ENCODE results near the gene TBC1D22A.
A peak's percentile ranks its signal among the peaks of the same experiment; 100 is the strongest.

TBC1D22A gene

DNA sequence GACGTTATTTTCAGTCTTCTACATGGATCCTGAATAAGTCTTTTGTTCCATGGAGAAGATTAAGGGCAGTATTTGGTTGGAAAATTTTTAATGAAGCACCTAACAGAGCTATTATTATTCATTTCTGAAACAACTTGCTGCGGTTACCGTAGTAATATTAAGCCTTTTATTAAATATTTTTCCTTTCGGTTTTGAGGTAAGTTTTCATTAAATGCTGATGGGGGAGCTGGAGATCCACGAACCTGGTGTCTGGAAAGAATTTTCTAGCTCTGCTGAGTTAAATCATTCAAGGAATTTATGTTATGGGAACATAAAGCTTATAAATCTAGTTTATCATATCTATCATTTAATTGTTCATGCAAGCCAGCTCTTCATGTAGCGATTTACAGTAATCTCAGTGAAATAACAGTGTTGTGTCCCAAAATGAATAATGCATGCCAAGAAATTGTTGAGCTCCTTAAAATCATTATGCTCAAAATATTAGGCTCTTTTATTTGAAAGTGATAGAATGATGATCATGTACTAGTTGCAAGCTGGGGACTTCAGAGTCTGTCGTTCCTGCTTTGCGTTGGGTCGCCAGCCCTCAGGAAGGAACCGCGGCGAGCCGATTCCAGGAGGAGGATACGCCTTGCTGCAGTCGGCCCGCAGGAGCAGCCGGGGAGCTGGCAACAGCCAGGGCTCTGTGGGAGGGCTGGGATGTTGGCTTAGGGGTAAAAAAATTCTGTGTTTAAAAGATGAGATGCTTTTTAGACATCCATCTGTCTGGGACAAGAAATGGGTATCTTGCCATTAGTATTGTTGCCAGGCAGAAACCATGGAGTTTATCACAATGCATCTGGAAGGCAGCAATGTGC lies 83.1 kb downstream of the TBC1D22A start:
- Mint-ChIP-seq H3K36me3 (ENCODE audit: low read depth) (peaks cover 14% of the 10 kb centered on the region), H3K27ac (no peak overlapping the region), H3K4me3 (no peak overlapping the region), H3K27me3 (ENCODE audit: low read depth) (no peaks in the 10 kb centered on the region), H3K9me3 (no peaks in the 10 kb centered on the region), H3K4me1 (ENCODE audit: low read depth) (peaks cover 17% of the 10 kb centered on the region)

DNA sequence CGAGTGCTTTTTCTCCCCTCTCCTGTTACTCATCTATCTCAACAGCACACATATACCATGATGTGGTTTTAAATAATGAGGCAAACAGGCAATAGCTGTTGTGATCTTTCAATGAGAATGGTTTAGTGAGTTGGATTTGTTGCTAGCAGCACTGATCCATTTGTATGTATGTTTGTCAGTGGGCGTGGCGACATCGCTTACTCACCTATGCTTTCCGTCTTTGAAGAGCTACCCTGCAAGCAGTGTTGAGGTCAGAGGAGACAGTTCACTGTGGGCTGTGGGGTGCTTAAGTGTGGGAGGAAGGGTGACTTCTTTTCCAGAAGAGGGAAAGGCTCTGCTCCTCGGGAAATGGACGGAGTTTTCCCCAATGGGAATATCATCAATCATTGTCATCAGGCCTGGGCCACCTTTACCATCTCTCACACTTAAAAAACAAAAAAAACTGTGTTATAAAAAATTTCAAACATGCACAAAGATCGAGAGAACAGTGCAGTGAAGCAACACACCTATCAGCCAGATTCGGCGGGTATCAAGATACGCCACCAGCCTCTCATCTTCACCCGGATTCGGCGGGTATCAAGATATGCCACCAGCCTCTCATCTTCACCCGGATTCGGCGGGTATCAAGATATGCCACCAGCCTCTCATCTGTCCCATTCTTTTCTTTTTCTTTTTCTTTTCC lies 83.8 kb downstream of the TBC1D22A start:
- peak overlapping the region; percentile 16 for H3K27ac Mint-ChIP-seq
- no peak overlapping the region for H3K4me3 Mint-ChIP-seq
- no peaks in the 10 kb centered on the region for H3K27me3 Mint-ChIP-seq (ENCODE audit: low read depth)
- H3K9me3 Mint-ChIP-seq = no peaks in the 10 kb centered on the region
- peaks cover 17% of the 10 kb centered on the region for H3K4me1 Mint-ChIP-seq (ENCODE audit: low read depth)
- peaks cover 16% of the 10 kb centered on the region for H3K36me3 Mint-ChIP-seq (ENCODE audit: low read depth)

DNA sequence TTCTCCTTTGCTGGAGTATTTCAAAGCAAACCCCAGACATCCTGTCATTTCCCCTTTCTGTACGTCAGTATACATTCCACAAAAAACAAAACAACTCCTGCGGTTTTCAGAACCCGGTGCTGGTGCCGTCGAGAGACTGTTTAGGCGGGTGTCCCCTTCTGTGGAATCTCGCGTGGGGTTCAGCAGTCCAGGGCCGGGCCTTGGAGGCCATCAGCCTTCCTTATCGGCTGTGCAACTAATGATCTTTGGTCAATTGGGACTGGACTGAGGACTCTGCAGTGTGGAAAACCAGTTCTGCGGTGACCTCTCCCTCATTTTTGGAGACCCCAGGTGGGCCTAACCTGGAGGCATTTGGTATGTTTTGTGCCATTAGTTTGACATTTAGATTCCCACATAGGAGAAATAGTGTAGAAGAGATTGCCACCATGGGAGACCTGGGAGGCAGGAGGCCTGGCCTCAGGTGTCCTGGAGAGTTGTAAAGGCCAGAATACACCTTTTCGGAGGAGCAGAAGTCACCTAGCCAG lies 84.4 kb downstream of the TBC1D22A start:
- H3K36me3 Mint-ChIP-seq (ENCODE audit: low read depth) = peaks cover 16% of the 10 kb centered on the region
- no peak overlapping the region for H3K4me3 Mint-ChIP-seq
- peaks cover 17% of the 10 kb centered on the region for H3K4me1 Mint-ChIP-seq (ENCODE audit: low read depth)
- no peaks in the 10 kb centered on the region for H3K9me3 Mint-ChIP-seq
- H3K27me3 Mint-ChIP-seq (ENCODE audit: low read depth) = no peaks in the 10 kb centered on the region
- no peak overlapping the region for H3K27ac Mint-ChIP-seq

DNA sequence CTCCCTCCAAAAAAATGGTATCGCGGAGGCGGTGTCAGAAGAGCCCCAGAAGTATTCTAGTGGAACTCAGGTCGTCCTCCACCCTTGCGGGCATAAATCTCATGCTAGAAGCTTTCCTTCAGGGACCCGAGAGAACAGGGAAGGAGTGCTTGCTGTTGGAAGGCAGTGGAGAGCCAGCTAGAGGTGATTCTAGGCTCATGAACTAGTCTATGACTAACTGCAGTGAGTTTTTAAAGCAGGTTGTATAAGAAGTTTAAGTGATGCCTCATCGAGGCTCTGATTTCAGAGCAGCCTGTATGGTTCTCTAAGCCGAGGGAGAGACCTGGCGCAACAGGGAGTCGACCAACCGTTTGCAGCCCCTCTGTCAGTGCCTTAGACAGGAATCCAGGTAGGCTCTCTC lies 85.7 kb downstream of the TBC1D22A start:
- Mint-ChIP-seq H3K27ac (no peak overlapping the region), H3K4me3 (no peak overlapping the region), H3K36me3 (ENCODE audit: low read depth) (peaks cover 21% of the 10 kb centered on the region), H3K27me3 (ENCODE audit: low read depth) (no peaks in the 10 kb centered on the region), H3K9me3 (no peaks in the 10 kb centered on the region), H3K4me1 (ENCODE audit: low read depth) (peaks cover 13% of the 10 kb centered on the region)

DNA sequence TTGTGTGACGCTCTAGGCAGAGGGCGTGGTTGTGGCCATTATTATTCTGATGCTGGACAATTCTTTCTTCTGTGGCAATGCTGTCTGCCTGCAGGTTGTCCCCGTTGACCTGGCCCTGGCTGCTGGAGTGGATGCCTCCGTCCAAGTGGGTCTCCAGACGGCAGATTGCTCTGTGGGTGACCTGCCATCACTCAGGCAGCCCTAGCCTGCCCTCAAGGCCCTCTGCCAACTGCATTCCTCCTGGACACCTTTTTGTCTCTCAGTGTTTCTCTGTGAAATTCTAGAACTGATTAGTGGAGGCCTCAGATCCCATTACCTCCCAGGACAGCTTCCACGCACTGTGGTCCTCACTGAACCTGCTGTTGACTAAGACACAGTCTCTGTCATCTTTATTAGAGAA lies 86.7 kb downstream of the TBC1D22A start:
- H3K4me3 Mint-ChIP-seq = no peak overlapping the region
- H3K27ac Mint-ChIP-seq = no peak overlapping the region
- H3K36me3 Mint-ChIP-seq (ENCODE audit: low read depth) = peaks cover 21% of the 10 kb centered on the region

DNA sequence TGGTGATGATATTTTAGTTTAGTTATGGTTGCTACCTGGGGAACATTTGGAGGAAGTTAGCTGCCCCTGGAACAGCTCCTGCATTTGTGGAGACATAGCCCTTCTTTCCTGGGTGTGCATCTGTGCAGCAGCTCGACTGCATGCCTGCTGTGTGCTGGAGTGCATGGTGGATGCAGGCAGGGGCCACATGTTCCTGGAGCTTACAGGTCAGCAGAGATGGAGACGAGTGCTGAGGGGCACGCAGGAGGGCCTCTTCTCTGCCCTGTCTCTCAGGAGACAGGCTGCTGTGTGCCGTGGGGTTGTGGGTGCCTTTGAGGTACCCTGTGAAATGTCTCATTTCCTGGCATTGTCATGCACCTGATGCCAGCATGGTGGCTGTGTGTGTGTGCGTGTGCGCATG lies 87.5 kb downstream of the TBC1D22A start:
- Mint-ChIP-seq H3K4me3 (no peak overlapping the region), H3K27ac (no peak overlapping the region)

More for the DNA sequence above, 86.7 kb downstream of the TBC1D22A start:
- H3K9me3 Mint-ChIP-seq = no peaks in the 10 kb centered on the region
- no peaks in the 10 kb centered on the region for H3K27me3 Mint-ChIP-seq (ENCODE audit: low read depth)
- peaks cover 17% of the 10 kb centered on the region for H3K4me1 Mint-ChIP-seq (ENCODE audit: low read depth)

DNA sequence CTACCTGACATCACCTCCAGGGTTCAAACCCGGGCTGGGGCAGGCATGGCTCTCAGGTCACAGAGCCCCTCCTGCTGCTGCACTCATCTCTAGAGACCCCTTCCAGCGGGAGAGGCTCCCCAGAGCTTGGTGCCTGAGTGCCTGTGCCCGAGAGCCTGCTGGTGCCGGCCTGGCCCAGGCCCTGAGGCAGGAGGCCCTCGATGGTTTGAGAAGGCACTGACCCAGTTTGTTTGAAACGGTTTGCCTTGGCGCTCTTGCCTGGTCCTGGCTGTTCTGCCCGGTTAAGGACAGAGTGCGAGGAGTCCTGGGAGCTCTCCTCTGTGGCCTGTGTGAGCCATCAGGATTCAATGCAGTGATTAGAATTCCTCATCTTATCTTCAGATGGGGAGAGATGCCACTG lies 88.9 kb downstream of the TBC1D22A start:
- no peaks in the 10 kb centered on the region for H3K27me3 Mint-ChIP-seq (ENCODE audit: low read depth)
- peaks cover 13% of the 10 kb centered on the region for H3K4me1 Mint-ChIP-seq (ENCODE audit: low read depth)
- no peak overlapping the region for H3K4me3 Mint-ChIP-seq
- H3K9me3 Mint-ChIP-seq = no peaks in the 10 kb centered on the region
- H3K36me3 Mint-ChIP-seq (ENCODE audit: low read depth) = peaks cover 17% of the 10 kb centered on the region
- no peak overlapping the region for H3K27ac Mint-ChIP-seq

More for the DNA sequence above, 87.5 kb downstream of the TBC1D22A start:
- Mint-ChIP-seq H3K9me3 (no peaks in the 10 kb centered on the region), H3K36me3 (ENCODE audit: low read depth) (peaks cover 21% of the 10 kb centered on the region), H3K4me1 (ENCODE audit: low read depth) (peaks cover 17% of the 10 kb centered on the region), H3K27me3 (ENCODE audit: low read depth) (no peaks in the 10 kb centered on the region)

DNA sequence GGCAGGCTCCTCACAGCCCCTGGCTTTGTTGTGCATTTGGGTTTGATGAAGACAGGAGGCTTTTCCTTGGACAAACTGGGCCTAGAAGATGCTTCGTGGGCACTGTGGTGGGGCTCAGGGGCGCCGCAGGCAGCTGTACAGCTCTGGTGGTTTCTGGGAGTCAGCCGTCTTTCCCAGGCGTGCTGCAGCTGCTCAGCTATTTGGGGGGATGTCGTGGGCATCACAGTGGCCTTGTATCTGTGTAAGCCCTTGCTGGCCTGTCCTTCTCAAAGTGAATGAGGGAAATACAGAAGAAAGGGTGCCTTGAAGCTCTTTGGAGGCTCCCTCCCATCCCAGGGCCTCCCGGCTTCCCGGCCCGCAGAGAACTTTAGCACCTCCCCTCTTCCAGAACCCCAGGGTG lies 89.5 kb downstream of the TBC1D22A start:
- Mint-ChIP-seq H3K4me1 (ENCODE audit: low read depth) (peaks cover 9% of the 10 kb centered on the region), H3K9me3 (no peaks in the 10 kb centered on the region)

DNA sequence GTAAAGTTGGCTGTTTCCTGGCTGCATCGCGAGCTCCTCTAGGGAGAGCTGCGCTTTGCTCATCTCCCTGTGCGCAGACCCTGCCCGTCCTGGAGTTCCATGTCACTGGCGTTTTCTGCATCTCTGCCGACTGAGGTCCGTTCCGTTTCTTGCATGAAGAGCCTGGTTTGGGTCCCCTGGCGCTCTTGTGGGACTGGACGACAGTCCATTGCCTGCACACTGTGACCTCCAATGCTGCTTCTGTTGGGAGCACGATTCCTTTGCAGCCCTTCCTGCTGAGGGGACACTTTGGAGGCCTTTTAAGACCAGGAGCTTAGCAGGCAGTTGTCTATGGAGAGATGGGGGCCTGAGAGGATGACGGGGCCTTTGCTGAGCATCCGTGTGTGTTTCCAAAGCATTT lies 90.3 kb downstream of the TBC1D22A start:
- Mint-ChIP-seq H3K4me1 (ENCODE audit: low read depth) (peaks cover 4% of the 10 kb centered on the region), H3K27me3 (ENCODE audit: low read depth) (no peaks in the 10 kb centered on the region), H3K9me3 (no peaks in the 10 kb centered on the region), H3K36me3 (ENCODE audit: low read depth) (peaks cover 10% of the 10 kb centered on the region), H3K27ac (no peak overlapping the region), H3K4me3 (no peak overlapping the region)

More for the DNA sequence above, 89.5 kb downstream of the TBC1D22A start:
- no peak overlapping the region for H3K4me3 Mint-ChIP-seq
- H3K27me3 Mint-ChIP-seq (ENCODE audit: low read depth) = no peaks in the 10 kb centered on the region
- peaks cover 12% of the 10 kb centered on the region for H3K36me3 Mint-ChIP-seq (ENCODE audit: low read depth)
- H3K27ac Mint-ChIP-seq = no peak overlapping the region

DNA sequence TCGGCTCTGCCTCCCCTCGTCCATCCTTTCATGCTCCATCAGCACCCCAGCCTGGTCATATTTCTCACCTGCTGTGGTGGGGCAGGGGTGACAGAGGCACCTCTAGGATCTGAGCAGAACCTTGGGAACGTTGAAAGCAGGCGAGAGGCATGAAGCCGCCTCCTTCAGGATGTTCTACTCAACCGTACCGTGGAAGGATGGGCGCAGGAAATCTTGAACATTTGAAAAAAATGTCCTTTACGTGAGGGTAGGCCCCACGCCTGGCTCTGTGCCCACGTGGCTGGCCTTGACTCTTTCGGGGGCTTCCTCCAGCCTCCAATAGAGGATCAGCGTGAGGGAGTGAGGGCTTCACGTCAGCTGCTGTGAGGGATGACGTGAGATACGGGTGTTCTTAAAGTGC lies 90.7 kb downstream of the TBC1D22A start:
- Mint-ChIP-seq H3K27me3 (ENCODE audit: low read depth) (no peaks in the 10 kb centered on the region), H3K9me3 (peaks cover 2% of the 10 kb centered on the region), H3K4me1 (ENCODE audit: low read depth) (peaks cover 4% of the 10 kb centered on the region), H3K4me3 (no peak overlapping the region), H3K27ac (no peak overlapping the region), H3K36me3 (ENCODE audit: low read depth) (peaks cover 10% of the 10 kb centered on the region)

DNA sequence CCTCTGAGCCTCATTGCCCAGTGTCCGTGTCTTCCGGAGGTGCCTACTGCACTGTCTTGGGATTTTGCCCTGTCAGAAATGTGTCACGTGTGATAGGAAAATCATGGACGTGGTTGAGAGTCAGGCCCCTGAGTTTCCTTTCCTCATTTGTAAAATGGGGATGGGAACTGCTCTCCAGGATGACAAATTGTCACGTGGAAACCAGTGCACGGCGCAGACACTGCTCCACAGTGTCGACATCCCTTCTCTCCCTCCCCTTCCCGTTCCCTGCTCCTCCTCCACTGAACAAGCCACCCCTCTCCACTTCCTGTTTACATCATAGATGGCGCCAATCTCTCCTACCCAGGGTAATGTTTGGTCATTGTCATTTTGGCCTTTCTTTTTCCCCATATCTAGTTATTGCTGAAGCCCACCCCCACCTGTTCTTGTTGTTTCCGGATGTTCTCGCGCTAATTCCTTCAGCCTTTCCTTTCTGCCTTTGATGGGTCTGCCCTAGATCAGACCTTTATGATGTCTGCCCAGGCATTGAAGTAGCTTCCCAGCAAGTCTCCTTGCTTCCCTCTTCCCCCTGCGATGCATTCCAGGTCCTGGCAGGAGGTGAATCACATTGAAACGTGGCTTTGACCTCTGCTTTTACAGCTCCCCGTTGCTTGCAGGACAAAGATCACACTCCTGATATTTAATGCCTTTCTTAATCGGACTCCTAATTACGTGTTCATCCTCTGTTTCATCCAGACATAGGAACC lies 91.8 kb downstream of the TBC1D22A start:
- H3K27ac Mint-ChIP-seq = no peak overlapping the region
- peaks cover 4% of the 10 kb centered on the region for H3K4me1 Mint-ChIP-seq (ENCODE audit: low read depth)
- H3K36me3 Mint-ChIP-seq (ENCODE audit: low read depth) = peaks cover 10% of the 10 kb centered on the region
- H3K9me3 Mint-ChIP-seq = peaks cover 6% of the 10 kb centered on the region
- H3K27me3 Mint-ChIP-seq (ENCODE audit: low read depth) = no peaks in the 10 kb centered on the region
- H3K4me3 Mint-ChIP-seq = no peak overlapping the region

DNA sequence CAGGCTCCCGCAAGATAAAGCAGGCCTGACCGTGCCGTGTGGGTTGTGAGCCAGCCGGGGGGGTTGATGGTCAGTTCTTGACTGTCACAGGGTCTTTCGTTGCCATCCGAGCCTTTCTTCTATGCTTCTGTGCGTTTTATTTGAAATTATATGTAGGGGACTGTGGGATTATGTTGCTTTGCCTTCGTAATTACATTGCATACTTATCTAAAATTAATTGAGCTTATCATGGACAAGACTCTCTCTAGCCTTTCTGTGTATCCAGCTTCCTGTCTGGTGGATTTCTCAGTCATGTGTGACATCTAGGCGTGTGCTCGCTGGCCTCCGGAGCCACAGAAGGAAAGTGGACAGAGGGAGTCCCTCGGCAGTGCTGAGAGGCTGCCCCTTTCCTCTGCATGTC lies 93.2 kb downstream of the TBC1D22A start:
- no peaks in the 10 kb centered on the region for H3K27me3 Mint-ChIP-seq (ENCODE audit: low read depth)
- H3K27ac Mint-ChIP-seq = no peak overlapping the region
- peaks cover 6% of the 10 kb centered on the region for H3K9me3 Mint-ChIP-seq
- H3K4me1 Mint-ChIP-seq (ENCODE audit: low read depth) = peaks cover 4% of the 10 kb centered on the region
- peaks cover 6% of the 10 kb centered on the region for H3K36me3 Mint-ChIP-seq (ENCODE audit: low read depth)
- no peak overlapping the region for H3K4me3 Mint-ChIP-seq

DNA sequence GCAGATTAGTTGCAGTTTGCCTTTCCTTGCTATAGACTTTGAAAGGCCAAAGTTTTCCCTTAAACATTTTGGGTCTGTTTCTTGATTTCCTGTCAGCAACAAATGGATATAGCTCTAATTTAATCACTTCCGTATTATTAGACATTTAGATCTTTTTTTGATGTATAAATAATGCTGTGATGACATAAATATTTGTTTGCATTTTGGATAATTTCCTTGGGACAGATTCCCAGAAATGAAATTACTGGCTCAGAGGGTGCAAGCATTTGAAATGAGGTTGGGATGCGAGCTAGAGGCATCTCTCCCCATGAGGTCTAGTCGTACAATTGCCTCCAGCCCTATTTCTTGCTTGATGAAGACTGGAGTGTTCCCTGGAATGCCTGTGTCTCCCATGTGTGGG lies 94.2 kb downstream of the TBC1D22A start:
- Mint-ChIP-seq H3K9me3 (peaks cover 6% of the 10 kb centered on the region), H3K4me1 (ENCODE audit: low read depth) (peaks cover 4% of the 10 kb centered on the region), H3K27ac (no peak overlapping the region), H3K36me3 (ENCODE audit: low read depth) (peaks cover 5% of the 10 kb centered on the region), H3K4me3 (no peak overlapping the region), H3K27me3 (ENCODE audit: low read depth) (no peaks in the 10 kb centered on the region)

DNA sequence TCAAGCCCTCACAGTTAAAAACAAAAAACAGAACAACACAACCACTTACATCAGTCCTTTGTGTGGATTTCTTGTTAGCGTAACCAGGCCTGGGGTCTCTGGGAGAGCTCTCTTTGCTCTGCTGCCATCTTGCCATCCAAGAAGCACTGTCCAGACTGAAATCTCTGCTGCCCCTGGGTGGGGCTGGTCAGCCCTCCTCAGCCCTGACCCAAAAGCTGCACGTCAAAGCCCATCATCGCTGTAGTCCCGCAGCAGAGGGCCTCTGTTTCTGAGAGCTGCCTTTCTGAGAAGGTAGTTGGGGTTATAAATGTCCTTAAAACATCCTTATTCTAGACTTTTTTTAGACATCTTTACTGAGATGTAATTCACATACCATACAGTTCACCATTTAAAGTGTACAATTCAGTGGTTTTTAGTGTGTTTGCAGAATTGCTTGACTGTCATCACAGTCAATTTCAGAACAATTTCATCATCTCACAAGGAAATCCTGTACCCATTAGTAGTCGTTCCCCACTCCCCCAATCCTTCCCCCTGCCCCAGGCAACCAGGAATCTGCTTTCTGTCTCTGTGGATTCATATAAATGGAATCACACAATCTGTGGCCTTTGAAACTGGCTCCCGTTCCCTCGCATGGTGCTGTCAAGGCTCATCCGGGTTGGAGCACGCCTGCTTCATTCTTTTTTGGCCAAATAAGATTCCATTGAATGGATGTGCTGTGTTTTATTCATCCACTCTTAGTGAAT lies 94.9 kb downstream of the TBC1D22A start:
- H3K4me3 Mint-ChIP-seq = no peak overlapping the region

More for the DNA sequence above, 94.9 kb downstream of the TBC1D22A start:
- Mint-ChIP-seq H3K9me3 (peaks cover 6% of the 10 kb centered on the region), H3K36me3 (ENCODE audit: low read depth) (peaks cover 5% of the 10 kb centered on the region), H3K27ac (no peak overlapping the region), H3K27me3 (ENCODE audit: low read depth) (no peaks in the 10 kb centered on the region), H3K4me1 (ENCODE audit: low read depth) (peaks cover 4% of the 10 kb centered on the region)

All from T-helper 1 cell treated with Interleukin-12 subunit alpha and Interleukin-12 subunit beta and Interleukin-4 antibody, amounts not matched to agents 30 μg/mL and 1 μg/mL, for 36 hours (primary cell).